GM19099 (cell line): ENCODE data around the gene MGLL.
A peak's percentile ranks its signal among the peaks of the same experiment; 100 is the strongest.

Experiments
- POLR2A ChIP-seq: IDR thresholded peaks from 3 replicates; pipeline ENCODE4 v1.6.1; 2011; ENCODE audit warnings: low read depth; ENCODE audit not compliant: insufficient read length; ENCODE audit errors: extremely low read depth

Gene MGLL

GRCh38 chr3:127755305-127755681 lies 67.0 kb downstream of the MGLL start:
- no peak for TF ChIP-seq POLR2A

- peak; percentile 46 for TF ChIP-seq POLR2A
These were observed 67.7 kb downstream of the MGLL start for GRCh38 chr3:127754411-127755304.

GRCh38 chr3:127753898-127754410 lies 68.4 kb downstream of the MGLL start:
- no peak for TF ChIP-seq POLR2A

- no peak for TF ChIP-seq POLR2A
These were observed 69.0 kb downstream of the MGLL start for GRCh38 chr3:127753338-127753737.

- TF ChIP-seq POLR2A: no peak
These were observed 70.5 kb downstream of the MGLL start for GRCh38 chr3:127751782-127752181.

- TF ChIP-seq POLR2A: peak; percentile 43
These were observed 71.1 kb downstream of the MGLL start for GRCh38 chr3:127751163-127751621.

GRCh38 chr3:127750226-127751031 lies 71.9 kb downstream of the MGLL start:
- no peak for TF ChIP-seq POLR2A

- no peak for TF ChIP-seq POLR2A
These were observed 72.5 kb downstream of the MGLL start for GRCh38 chr3:127749787-127750225.

GRCh38 chr3:127749361-127749760 lies 73.0 kb downstream of the MGLL start:
- no peak for TF ChIP-seq POLR2A

GRCh38 chr3:127748754-127749327 lies 73.5 kb downstream of the MGLL start:
- TF ChIP-seq POLR2A: no peak

GRCh38 chr3:127747751-127748521 lies 74.4 kb downstream of the MGLL start:
- TF ChIP-seq POLR2A: no peak

GRCh38 chr3:127747066-127747465 lies 75.2 kb downstream of the MGLL start:
- no peak for TF ChIP-seq POLR2A

GRCh38 chr3:127746400-127747057 lies 75.8 kb downstream of the MGLL start:
- TF ChIP-seq POLR2A: no peak
